Adrenal gland (tissue), 12 donors: ENCODE results near the gene FGF3. TPM values are rescaled to one million over a fixed set of nuclear protein-coding genes. Genes with fewer than 3 reads are reported as not detected.

Experiments
- DNase-seq, 7 donors: peaks; one replicate each; pipeline ENCODE4 v3.0.0-alpha.2; 2019 to 2020
- H3K27ac ChIP-seq, 5 donors: fragments of 200-600 bp; sonication (generic) in 4 of 5; 1 replicate in 3 of 5; 2 replicates in 2 of 5; pipeline versions ENCODE4 v1.5.1 to v1.8.0; 2016 to 2020; ENCODE audit warnings: mild to moderate bottlenecking in 1 of 5
- H3K27me3 ChIP-seq: fragments of 200-600 bp; 2 replicates; pipeline ENCODE4 v1.8.0; 2021
- H3K36me3 ChIP-seq, 2 donors: fragments of 200-600 bp; replicated peaks in 1 of 2; 1 replicate in 1 of 2; 2 replicates in 1 of 2; pipeline versions ENCODE4 v1.5.1 to v1.8.0; 2018 to 2022
- H3K4me1 ChIP-seq, 2 donors: fragments of 200-600 bp; replicated peaks in 1 of 2; 1 replicate in 1 of 2; 2 replicates in 1 of 2; pipeline versions ENCODE4 v1.5.1 to v1.8.0; 2018 to 2021
- H3K4me3 ChIP-seq, 4 donors: fragments of 200-600 bp; sonication (generic) in 3 of 4; one replicate each; pipeline ENCODE4 v1.5.1; 2016 to 2018
- H3K9me3 ChIP-seq, 3 donors: fragments of 200-600 bp; sonication (generic) in 1 of 3; replicated peaks in 1 of 3; 1 replicate in 2 of 3; 2 replicates in 1 of 3; pipeline versions ENCODE4 v1.5.1 to v1.8.0; 2016 to 2021
- CTCF ChIP-seq, 6 experiments: fragments of 450-650 bp in 4 of 6; fragments of 200-600 bp in 2 of 6; sonication (generic) in 1 of 6; IDR thresholded peaks; 1 replicate in 5 of 6; 2 replicates in 1 of 6; pipeline versions ENCODE4 v1.5.1 to v1.8.0; 2016 to 2021; ENCODE audit warnings: antibody characterized with exemption in 6 of 6, mild to moderate bottlenecking in 2 of 6, moderate library complexity in 1 of 6
- POLR2A ChIP-seq, 2 donors: fragments of 450-650 bp; IDR thresholded peaks; one replicate each; pipeline ENCODE4 v1.6.1; 2017; ENCODE audit warnings: antibody characterized with exemption in 2 of 2, mild to moderate bottlenecking in 2 of 2, moderate library complexity in 1 of 2
- WGBS, 4 donors: extraction: QIAGEN DNeasy Blood & Tissue Kit in 2 of 4; methylation state at CpG; one replicate each; pipeline versions ENCODE4 v1.1.5 to v1.1.7; 2013 to 2017; 5-methylcytosine and 5-hydroxymethylcytosine counted together
- intact Hi-C, 2 donors: fragments of 100-400 bp; cut with DNase I; formaldehyde crosslinking; loops; one replicate each; pipeline versions ENCODE4 v1.14.1 to v1.15.0; 2022 to 2023
- polyA plus RNA-seq, 3 donors: library from polyadenylated mRNA; stranded (reverse); fragments of 200-250 nt in 2 of 3; fragments of 350-450 nt in 1 of 3; fragmentation: Illumina TruSeq in 1 of 3; extraction: RNeasy Lipid Tissue Mini Kit (QIAGEN cat#74804) in 1 of 3; gene quantifications; one replicate each; pipeline ENCODE4 v1.2.3, GENCODE V29; 2013 to 2014
- total RNA-seq, 9 donors: library from RNA; depleted of rRNA in 4 of 9; stranded (reverse); fragments of >200 nt in 4 of 9; fragments of 120-200 nt in 1 of 9; fragmentation: NEBNext Ultra II Directional in 1 of 9; extraction: Animal tissue kit (Norgen Biotek cat#: 25700) in 1 of 9; gene quantifications; one replicate each; pipeline versions ENCODE4 v1.1.0 to v1.2.4, GENCODE V29; 2013 to 2023
- donor health status: healthy with polysubstance abuse.
- donor health status: Bipolar disorder and iron deficiency.
- donor health status: DM: yes; HTN: yes; CAD: no.
- donor health status: DM: no; HTN: no; CAD: no.
- donor health status: DM: no; HTN: no; CAD: no.
- donor health status: DM: yes; HTN: yes; CAD: no.

FGF3 gene
- total and polyA plus RNA-seq, 12 donors = not detected

GRCh38 chr11:69804769-69805508, 14.3 kb downstream of the FGF3 start:
- intact Hi-C loops = loop anchor here in 1 of 2 donors (5.0 kb wide), 1 partner anchor 118 kb away; no protein-coding TSS in a partner anchor
- Histone ChIP-seq H3K9me3 (no peaks in the 10 kb centered on the region), H3K27ac (no peak overlapping the region), H3K4me1 (no peaks in the 10 kb centered on the region), H3K36me3 (no peaks in the 10 kb centered on the region), H3K27me3 (no peaks in the 10 kb centered on the region), H3K4me3 (no peak overlapping the region)
- TF ChIP-seq CTCF (IDR thresholded peaks at IDR 0.05) (no peak), POLR2A (IDR thresholded peaks at IDR 0.05) (no peak)
- DNase-seq = no peak
- WGBS, 4 donors = 71 to 80% (median 72%) methylated on average over 3 to 19 of the region's 19 CpGs

- Histone ChIP-seq H3K4me3 (no peak overlapping the region), H3K9me3 (peaks cover 0 to 4% (median 0%) of the 10 kb centered on the region in 3 donors), H3K4me1 (no peaks in the 10 kb centered on the region), H3K27ac (no peak overlapping the region), H3K36me3 (no peaks in the 10 kb centered on the region), H3K27me3 (no peaks in the 10 kb centered on the region)
- DNase-seq = no peak
- TF ChIP-seq CTCF (IDR thresholded peaks at IDR 0.05) (no peak), POLR2A (IDR thresholded peaks at IDR 0.05) (no peak)
- intact Hi-C loops = loop anchor here in 1 of 2 donors (5.0 kb wide), 1 partner anchor 116 kb away; no protein-coding TSS in a partner anchor
Measured at GRCh38 chr11:69803604-69804218, 15.5 kb downstream of the FGF3 start.

- no peak for DNase-seq
- no peak for TF ChIP-seq CTCF (IDR thresholded peaks at IDR 0.05)
- TF ChIP-seq POLR2A (IDR thresholded peaks at IDR 0.05) = no peak
- no peaks in the 10 kb centered on the region for H3K36me3 ChIP-seq
- peaks cover 0 to 4% (median 0%) of the 10 kb centered on the region in 3 donors for H3K9me3 ChIP-seq
- no peaks in the 10 kb centered on the region for H3K27me3 ChIP-seq
- H3K27ac ChIP-seq = no peak overlapping the region
- 88 to 93% (median 91%) methylated on average over 2 of the region's 2 CpGs for WGBS, 4 donors
- H3K4me1 ChIP-seq = no peaks in the 10 kb centered on the region
- intact Hi-C loops = loop anchor here in 1 of 2 donors (5.0 kb wide), 1 partner anchor 116 kb away; no protein-coding TSS in a partner anchor
- no peak overlapping the region for H3K4me3 ChIP-seq
Measured at GRCh38 chr11:69803022-69803421, 16.2 kb downstream of the FGF3 start.

- TF ChIP-seq CTCF (IDR thresholded peaks at IDR 0.05) (no peak), POLR2A (IDR thresholded peaks at IDR 0.05) (no peak)
- no peaks in the 10 kb centered on the region for H3K36me3 ChIP-seq
- WGBS, 4 donors = 43 to 73% (median 57%) methylated on average over 1 of the region's 1 CpG
- no peak for DNase-seq
- H3K4me3 ChIP-seq = no peak overlapping the region
- intact Hi-C loops = loop anchor here in 1 of 2 donors (5.0 kb wide), 1 partner anchor 115 kb away; no protein-coding TSS in a partner anchor
- no peaks in the 10 kb centered on the region for H3K27me3 ChIP-seq
- H3K4me1 ChIP-seq = no peaks in the 10 kb centered on the region
- no peak overlapping the region for H3K27ac ChIP-seq
- H3K9me3 ChIP-seq = peaks cover 0 to 4% (median 0%) of the 10 kb centered on the region in 3 donors
Measured at GRCh38 chr11:69802590-69802989, 16.6 kb downstream of the FGF3 start.
